ENCODE measurements around the gene HDAC4. TPM values are rescaled to one million over a fixed set of nuclear protein-coding genes. Genes with fewer than 3 reads are reported as not detected.

HDAC4 gene
- polyA plus RNA-seq, 3 donors = 12.3 to 22.6 (median 14.5) TPM

DNA sequence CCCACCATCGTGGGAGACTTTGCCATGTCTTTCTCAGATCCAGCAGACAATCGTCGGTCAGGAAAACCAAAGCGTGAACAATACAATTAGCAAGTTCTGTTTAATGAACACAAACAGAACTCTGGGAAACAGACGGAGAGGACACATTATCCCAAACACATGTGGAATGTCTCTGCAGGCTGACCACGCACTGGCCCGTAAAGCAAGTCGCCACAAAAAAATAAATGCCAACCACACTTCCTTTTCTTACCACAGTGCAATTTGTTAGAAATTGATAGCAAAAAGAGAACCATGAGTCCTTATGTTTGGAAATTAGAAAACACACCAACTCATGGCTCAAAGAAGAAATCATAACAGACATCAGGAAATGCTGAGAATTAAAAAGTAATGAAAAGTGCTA is 342.1 kb downstream of the HDAC4 start:
- no peak for DNase-seq (ENCODE audit: extremely low read depth in 1 of 11, low read depth in 9 of 11, low spot score in 4 of 11)

DNA sequence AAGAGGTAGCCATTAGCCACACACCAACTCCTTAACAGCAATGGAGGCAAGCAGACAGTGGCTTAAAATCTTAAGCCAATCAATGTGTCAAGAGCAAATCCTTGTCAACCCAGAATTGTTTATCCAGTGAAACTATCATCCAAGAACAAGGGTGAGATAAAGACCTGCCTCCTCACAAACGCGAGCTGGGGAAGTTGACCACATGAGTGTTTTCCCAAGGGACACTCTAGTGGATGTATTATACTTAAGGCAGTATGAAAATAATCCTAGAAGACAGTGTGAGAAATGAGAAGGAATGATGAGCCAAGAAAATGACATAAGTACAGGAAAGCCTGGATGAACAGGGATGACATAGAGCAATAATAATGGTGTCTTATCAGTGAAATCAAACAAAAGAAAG is 343.3 kb downstream of the HDAC4 start:
- DNase-seq (ENCODE audit: extremely low read depth in 1 of 11, low read depth in 9 of 11, low spot score in 4 of 11) = no peak

DNA sequence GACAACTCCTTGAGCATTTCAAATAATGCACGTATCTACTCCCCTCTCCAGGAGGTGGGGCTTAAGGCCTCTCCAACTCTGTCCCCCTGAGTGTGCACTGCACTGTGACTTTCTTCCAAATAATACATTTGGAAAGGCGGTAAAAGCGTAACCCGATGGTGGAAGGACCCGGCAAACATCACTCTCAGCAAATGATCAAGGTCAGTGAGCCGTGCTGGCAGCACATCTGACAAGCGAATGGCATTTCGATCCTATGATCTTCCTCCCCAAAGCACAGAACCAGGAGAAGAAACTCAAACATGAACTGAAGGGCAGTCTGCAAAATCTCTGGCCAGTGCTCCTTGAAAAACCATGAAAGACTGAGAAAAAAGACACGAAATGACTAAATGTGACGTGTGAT is 344.2 kb downstream of the HDAC4 start:
- no peak for DNase-seq (ENCODE audit: extremely low read depth in 1 of 11, low read depth in 9 of 11, low spot score in 4 of 11)

DNA sequence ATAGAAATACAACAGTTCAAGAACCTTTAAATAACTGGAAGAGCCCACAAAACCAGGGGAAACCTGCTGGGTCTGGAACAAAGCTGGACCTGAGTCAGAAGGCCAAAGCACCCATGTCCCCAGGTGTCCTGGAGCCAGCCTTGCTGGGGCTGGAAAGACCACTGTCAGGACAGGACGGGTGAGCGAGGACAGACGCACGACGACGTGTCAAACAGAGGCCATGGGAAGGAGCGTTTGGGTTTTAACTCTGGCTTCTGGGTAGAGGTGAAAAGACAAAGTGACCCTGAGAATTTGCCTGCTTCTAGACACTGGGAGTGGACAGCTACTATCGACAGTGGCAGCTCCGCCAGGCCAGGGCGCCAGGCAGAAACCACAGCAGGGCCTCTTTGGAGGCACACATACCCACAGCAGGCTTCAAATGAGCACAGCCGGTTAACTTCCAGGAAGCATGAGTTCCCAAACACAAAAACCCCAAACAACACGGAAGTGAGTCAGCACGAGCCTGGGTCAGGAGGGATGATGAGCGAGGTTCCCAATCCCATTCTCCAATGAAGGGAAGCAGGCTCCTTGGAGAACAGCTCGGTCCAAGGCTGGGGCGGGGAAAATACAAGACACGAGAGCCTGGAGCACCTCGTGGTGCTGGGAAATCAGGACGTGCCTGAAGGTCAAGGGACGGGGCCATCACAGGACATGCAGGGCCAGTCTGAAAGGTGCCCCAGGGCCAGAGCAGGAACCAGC is 344.9 kb downstream of the HDAC4 start:
- DNase-seq (ENCODE audit: extremely low read depth in 1 of 11, low read depth in 9 of 11, low spot score in 4 of 11) = no peak

DNA sequence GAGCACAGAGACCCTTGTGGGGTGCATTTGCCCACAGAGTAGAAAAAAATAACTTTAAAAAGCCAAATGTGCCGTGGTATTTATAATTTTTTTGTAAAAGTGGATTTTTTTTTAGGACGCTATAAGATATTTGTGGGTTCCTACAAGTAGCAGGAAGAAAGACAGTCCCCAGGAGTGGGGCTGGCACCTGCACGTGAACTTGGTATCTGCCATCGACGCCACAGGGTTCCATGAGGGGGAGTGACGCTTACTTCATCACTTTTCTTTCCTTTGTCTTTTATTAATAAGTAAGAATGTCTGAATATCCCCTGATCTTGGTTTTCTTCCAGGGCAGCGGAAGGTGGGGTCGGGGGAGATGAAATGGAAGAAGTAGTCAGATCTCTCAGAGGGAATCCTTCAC is 345.9 kb downstream of the HDAC4 start:
- DNase-seq (ENCODE audit: extremely low read depth in 1 of 11, low read depth in 9 of 11, low spot score in 4 of 11) = no peak

DNA sequence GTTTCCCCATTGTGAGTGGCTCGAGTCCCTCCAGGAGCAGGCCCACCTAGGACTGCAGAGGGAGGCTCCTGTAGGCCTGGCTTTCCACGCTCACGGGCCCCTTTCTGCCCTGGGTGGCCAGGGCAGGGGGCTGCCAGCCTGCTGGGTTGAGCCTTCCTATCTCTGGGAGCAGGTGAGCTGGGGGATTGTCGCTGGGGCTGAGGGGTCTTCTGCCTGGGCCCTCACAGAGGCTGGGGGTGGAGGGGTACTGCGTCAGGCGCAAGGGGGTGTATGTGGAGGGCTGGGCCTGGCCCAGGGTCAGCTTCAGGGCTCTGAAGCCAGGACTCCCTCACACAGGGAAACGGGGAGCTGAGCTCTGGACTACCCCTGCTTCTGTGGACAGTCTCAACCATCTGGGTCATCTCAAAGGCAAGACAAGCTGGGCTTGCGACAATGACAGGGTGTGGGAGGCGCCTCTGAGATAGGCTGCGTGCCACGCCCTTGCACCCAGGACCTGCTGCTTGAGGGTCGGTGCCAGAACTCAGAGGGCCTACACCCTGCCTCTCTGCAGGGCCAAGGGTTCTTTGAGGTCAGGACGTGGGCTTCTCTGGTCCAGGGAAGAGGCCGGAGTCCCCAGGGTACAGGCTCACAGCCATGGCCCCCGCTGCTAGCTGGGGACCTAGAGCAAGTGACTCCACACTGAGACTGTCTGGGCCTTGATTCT is 346.9 kb downstream of the HDAC4 start:
- DNase-seq (ENCODE audit: extremely low read depth in 1 of 11, low read depth in 9 of 11, low spot score in 4 of 11) = no peak

DNA sequence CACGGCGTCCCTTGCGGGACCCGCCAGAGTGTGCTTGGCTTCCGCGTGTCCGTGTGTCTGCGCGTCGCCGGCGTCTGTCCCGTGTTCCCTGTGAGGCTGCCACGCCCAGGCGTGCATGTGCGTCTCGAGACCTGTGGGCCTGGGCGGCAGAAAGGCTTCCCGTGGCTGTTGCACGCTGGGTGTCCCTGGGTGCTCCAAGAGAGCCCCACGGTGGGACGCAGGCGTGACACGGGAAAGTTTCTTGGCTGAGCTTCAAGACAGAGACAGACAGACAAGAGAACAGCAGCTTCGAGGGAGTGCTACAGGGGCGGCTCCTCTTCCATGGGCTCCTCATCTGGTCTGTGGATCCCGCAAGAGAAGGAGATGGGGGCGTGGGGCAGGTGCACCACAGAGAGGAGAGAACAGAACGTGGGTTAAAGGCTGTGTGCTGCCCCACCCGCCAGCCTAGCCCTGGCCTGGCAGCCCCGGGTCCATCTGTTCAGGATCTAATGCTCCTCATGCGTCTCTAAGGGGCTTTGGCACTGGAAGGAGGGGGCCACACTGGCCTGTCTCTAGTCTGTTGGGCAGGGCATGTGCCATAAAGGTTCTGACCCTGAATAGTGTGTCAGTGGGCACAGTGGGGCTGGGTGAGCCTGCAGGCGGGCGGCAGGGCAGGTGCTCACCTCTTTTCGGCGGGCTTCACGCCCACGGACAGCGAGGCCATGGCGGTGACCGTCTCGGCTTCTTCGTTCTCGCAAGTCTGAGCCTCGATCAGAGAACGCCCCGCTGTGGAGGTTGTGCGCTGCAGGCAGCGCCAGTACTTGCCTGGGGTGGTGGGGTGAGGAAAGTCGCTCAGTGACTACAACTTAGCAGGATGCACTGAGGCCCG is 347.8 kb downstream of the HDAC4 start:
- no peak for DNase-seq (ENCODE audit: extremely low read depth in 1 of 11, low read depth in 9 of 11, low spot score in 4 of 11)

DNA sequence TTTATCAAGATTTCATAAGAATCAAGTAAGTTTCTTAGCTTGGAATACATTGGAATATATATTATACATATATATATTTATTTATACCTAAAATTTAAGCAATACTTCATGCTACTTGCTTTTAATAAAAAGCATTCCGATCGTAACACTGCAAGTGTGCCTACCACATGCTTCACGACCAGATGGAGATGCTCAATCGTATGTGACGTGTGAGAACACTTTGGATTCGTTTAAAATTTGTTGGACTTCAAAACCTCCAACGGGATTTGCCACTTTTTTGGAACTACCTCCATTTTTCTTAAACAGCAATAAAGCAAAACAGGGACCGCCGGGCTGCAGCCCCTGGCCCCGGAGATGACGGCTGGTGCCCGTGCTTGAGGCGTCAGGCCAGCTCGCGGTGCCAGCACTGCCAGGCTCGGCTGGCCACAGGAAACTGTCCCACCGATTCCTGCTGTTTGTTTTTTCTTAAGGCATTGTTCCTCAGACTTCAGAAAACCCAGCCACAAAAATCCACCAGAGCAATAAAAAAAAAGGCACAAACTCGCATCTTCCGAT is 348.9 kb downstream of the HDAC4 start:
- no peak for DNase-seq (ENCODE audit: extremely low read depth in 1 of 11, low read depth in 9 of 11, low spot score in 4 of 11)

DNA sequence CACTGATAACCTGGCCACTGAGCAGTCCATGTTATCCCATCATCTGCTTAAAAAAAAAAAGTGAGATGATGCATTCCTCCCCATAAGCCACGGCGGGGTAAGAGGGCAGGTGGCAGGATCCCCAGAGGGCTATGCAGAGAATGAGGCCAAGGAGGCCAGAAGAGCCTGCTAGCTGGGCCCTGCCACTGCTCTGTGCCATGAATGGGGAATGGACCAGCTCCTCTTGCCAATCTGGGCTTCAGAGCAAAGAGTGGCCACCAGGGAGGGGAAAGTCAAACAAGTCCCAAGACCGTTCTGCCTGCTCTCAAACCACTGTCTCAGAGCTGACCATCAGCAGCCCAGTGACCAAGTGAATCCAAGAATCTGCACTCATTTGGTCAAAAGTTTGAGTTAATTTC is 350.6 kb downstream of the HDAC4 start:
- no peak for DNase-seq (ENCODE audit: extremely low read depth in 1 of 11, low read depth in 9 of 11, low spot score in 4 of 11)

DNA sequence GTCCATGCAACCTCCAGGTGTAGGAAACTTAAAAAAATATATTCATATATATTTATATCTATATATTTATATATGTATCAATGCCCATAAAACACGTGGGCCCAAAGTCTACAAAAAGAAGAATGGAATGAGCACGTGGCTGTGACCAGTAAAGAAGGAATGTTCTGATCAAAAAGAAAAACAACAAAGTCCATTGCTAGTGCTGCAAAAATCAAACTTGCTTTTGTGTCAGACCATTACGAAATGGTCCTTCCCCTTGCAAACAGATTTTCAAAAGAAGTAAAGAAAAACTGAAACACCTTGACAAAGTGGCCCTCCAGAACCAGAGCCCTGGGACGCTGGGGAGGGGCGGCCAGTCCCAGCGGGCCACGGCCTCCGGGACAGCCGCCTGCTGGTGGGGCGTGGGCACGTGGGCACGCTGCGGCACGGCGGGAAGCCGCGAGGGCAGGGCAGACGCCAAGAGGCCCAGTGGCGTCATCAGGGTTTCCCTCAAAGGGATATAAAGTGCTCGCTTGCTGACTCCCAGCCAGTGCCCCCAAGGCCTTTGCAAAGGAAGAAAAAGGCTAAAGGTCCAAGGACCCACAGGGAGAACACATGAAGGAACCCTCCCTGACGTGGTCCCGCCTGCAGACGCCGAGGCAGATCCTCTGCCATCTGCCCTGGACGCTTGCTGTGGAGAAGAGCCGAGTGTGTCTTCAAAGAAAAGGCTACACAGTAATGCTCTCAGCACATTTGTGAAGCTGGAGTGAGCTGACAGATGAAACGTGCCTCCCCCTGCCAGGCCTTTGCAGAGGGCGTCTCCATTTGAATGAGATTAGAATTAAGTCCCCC is 351.2 kb downstream of the HDAC4 start:
- no peak for DNase-seq (ENCODE audit: extremely low read depth in 1 of 11, low read depth in 9 of 11, low spot score in 4 of 11)

DNA sequence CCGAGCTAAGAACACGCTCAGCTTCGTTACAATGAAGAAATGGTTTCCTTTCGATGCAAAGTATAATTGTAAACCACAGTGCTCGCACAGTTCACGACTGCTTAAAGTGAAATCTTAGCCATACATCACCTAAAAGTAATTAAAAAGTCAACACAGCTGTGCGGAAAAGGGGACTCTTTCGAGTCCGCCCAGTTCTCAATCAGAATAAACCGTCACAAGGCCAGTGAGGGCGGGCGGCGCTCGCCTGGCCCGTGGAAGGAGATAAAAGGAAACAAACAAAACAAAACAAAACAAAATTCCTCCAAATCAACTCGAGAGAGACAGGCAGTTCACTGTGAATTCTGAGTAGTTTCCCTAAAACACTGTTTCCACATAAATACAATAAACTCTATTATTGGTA is 352.1 kb downstream of the HDAC4 start:
- DNase-seq (ENCODE audit: extremely low read depth in 1 of 11, low read depth in 9 of 11, low spot score in 4 of 11) = peak in 1 of 11 donors; percentile 11

DNA sequence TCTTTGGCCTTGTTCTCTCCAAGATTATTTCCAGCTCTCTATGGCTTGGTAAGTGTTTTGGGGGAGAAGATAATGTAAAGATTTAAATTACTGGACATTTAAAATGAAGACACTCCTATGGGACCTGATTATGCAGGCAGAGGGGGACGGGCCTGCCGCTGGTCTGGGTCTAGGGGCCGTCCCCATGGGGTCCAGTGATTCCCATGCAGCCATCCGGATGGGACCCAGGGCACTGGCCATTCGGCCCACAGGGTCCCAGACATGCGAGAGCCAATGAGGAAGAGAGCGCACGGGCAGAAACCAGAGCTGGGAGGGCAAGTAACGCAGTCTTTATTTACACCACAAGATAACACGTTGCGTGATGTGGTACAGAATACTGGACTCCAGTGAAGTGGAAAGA is 353.0 kb downstream of the HDAC4 start:
- DNase-seq (ENCODE audit: extremely low read depth in 1 of 11, low read depth in 9 of 11, low spot score in 4 of 11) = no peak

DNA sequence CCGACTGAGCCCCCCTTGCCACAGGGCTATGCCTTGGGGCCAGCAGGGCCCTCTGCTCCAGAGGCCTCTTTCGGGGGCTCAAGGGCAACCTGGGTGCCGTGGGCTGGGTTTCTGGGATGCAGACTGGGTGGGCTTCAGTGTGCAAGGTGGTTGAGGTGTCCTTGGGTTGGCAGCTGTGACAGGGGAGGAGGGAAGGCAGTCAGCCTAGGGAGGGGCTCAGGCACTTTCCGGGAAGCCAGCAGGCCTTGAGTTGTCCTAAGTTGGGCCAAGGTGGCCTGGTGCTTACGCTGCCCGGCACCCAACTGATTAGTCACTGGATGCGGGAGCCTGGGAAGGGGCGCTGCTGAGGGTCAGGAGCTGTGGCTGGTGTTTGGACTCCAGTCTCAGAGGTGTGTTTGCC is 353.4 kb downstream of the HDAC4 start:
- DNase-seq (ENCODE audit: extremely low read depth in 1 of 11, low read depth in 9 of 11, low spot score in 4 of 11) = no peak

DNA sequence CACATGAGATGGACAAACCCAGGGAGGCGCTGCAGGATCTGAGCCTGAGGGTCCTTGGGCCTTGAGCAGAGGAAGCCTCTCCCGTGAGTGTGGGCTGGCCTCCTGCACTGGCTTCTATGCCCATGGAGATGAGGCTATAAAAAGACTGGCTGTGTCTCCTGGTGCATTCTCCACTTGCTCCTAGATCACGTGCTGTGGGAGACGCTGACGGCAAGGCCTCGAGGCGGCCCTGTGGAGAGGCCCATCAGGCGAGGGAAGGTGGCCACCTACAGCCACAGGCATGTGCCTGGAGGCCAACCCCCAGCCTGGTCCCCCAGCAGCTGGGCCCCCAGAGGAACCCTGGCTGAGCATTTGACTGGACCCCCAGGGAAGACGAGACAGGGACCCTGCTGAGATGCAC is 354.0 kb downstream of the HDAC4 start:
- no peak for DNase-seq (ENCODE audit: extremely low read depth in 1 of 11, low read depth in 9 of 11, low spot score in 4 of 11)

DNA sequence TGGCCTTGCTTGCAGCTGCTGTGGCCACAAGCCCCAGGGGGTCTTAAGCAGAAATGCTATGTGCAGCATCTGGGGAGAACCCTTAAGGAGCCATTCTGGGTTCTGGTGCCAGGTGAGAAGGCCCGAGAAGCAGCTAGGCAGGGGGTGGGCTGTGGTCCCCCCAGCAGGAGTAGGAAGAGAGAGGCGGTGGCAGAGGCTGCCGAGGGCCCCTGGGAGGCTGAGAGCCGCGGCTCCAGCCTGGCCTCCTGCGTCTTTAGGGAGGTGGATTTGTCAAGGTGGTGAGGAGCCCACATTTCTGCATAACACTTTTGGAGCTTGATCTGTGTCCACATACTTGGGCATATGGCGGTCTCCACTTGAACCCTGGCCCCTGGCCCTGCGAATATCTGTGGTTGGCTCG is 356.5 kb downstream of the HDAC4 start:
- no peak for DNase-seq (ENCODE audit: extremely low read depth in 1 of 11, low read depth in 9 of 11, low spot score in 4 of 11)

DNA sequence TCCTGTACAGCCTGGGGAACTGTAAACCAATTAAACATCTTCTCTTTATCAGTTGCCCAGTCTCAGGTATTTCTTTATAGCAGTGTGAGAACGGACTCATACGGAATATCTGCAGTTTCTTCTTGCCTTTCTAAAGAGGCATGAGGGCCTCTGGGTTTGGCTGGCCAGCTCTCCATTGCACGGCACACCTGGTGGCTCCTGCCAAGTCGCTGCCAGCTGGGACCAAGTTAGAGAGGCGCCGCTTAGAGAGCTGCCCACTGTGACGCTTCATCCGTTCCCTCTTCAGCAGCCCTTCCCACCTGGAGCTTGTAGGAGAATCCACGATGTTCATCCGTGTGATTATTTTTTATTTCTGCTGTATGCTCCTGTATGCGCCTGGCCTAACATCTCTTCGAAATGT is 357.5 kb downstream of the HDAC4 start:
- DNase-seq (ENCODE audit: extremely low read depth in 1 of 11, low read depth in 9 of 11, low spot score in 4 of 11) = no peak

DNA sequence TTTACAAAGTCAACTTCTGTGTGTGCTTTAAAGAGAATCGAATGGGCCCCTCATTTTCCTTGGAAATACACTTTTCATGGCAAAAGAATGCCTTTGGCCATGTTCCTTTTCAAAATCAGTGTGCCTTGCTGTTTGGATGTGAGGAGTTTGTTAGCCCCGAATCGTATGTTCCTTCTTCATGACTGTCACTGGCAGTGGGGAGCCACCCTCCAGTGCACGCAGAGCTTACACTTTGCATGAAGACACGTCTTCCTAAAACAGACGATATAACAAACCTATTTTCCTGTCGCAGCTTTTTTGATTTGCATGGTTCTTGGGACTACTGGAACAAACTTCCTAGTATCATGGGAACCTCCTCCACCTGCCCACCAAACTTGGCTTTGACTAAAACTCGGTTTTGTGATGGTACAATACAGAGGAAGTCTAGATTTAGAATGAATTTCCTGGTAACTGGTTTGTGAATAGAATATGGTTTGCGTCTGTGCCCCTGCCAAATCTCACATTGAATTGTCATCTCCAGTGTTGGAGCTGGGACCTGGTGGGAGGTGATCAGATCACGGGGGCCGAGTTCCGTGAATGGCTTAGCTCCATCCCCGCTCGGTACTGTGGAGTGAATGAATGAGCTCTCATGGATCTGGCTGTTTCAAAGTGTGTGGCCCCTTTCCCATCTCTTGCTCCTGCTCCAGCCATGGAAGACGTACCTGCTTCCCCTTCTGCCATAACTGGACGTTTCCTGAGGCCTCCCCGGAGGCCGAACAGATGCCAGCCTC is 358.1 kb downstream of the HDAC4 start:
- no peak for DNase-seq (ENCODE audit: extremely low read depth in 1 of 11, low read depth in 9 of 11, low spot score in 4 of 11)

DNA sequence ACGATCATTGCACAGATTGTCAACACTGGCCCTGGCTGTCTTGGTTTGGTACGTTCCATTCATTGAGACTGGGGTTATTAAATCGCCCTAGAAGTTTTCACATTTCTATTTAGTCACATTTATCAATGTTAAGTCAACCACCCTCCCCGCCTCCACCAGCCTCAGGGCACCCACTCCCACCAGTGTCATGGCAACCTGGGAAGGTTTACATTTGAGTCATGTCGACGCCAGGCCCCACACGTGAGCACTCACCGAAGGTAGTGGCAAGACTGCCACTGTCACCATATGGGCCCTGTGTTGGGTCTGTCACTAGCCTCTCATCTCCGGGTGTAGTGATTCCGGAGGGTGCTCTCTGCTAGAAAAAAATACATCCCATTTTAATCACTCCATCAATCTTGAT is 358.8 kb downstream of the HDAC4 start:
- no peak for DNase-seq (ENCODE audit: extremely low read depth in 1 of 11, low read depth in 9 of 11, low spot score in 4 of 11)
